ENCODE results near the gene HNRNPH1.
"Not testable (repeated sequence)": the region's sequence is repeated elsewhere in the genome, so short reads cannot be mapped to it uniquely, and the experiment has no call there.

Gene HNRNPH1

DNA sequence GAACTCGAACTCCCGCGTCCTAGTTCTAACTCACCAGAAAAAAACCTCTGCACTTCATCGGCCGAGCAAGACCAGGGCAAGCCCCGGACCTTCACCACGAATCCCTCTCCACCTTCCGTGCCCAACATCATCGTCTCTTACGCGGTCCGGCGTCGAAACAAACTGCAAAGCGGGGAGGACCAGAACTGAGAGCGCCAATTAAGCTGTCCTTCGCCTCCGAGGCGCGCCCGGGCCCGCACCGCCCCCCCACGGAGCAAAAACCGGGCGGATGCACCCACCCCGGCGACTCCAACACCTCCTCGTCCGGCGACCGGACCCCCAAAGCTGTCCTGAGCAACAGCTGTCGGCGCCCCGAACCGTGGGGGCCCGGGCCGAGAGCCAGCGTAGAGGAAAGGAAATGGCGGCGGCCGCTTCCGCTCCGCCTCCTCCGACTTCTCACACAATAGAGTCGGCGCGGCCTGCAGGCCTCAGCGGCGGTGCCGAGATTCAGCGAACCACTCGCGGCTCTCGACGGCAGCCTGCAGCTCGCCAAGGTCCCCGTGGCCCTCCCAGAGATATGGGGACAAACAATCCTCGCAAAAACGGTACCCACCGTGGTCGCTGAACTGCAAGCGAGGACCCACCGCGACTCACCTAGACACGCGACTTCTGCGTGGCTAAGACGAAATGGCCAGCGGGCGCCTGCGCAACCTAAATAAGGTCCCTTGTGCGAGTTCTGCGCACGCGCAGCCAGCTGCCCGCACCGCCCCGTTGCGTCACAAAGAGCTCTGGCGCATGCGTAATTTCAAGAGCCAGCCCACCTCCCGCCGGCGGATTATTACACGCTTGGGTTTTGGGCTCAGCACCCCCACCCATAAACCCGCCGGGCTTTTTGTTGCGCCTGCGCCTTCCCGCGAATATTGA lies at the start of gene HNRNPH1:
HNRNPH1 (minus strand) TSS at position 669 of the 903 bp plus-strand sequence; CDS start at position 131, 538 bp downstream.
- Histone ChIP-seq H3K36me3 (ENCODE audit: control insufficient read depth, insufficient read depth, low read length, severe bottlenecking) (peaks cover 43% of the 10 kb centered on the region), H3K4me3 (ENCODE audit: low read length) (peak within 1 kb of the TSS; percentile 99), H3K9me3 (ENCODE audit: control insufficient read depth, low read length) (no peaks in the 10 kb centered on the region), H3K4me1 (ENCODE audit: control insufficient read depth, insufficient read depth, low read length) (peaks cover 48% of the 10 kb centered on the region), H3K9ac (ENCODE audit: low read length) (peak within 1 kb of the TSS; percentile 100), H3K27me3 (replicated peaks; ENCODE audit: control insufficient read depth, insufficient read depth, low read length) (no peaks in the 10 kb centered on the region)
- DNase-seq (ENCODE audit: low read depth) = peak; percentile 100

- Histone ChIP-seq H3K4me3 (ENCODE audit: low read length) (no peak overlapping the region), H3K9ac (ENCODE audit: low read length) (no peak overlapping the region), H3K4me1 (ENCODE audit: control insufficient read depth, insufficient read depth, low read length) (no peaks in the 10 kb centered on the region), H3K9me3 (ENCODE audit: control insufficient read depth, low read length) (no peaks in the 10 kb centered on the region), H3K36me3 (ENCODE audit: control insufficient read depth, insufficient read depth, low read length, severe bottlenecking) (peaks cover 12% of the 10 kb centered on the region), H3K27me3 (replicated peaks; ENCODE audit: control insufficient read depth, insufficient read depth, low read length) (no peaks in the 10 kb centered on the region)
- peak; percentile 68 for DNase-seq (ENCODE audit: low read depth)
Measured at GRCh38 chr5:179668391-179668790, 44.9 kb upstream of the HNRNPH1 start.

DNA sequence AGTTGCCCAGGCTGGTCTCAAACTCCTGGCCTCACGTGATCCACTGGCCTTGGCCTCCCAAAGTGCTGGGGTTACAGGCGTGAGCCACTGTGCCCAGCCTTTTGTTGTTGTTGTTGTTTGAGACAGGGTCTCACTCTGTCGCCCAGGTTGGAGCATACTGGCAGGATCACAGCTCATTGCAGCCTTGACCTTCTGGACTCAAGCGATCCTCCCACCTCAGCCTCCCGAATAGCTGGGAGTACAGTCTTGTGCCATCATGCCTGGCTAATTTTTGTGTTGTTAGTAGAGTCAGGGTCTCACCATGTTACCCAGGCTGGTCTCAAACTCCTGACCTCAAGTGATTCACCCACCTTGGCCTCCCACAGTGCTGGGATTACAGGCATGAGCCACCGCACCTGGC lies 38.2 kb upstream of the HNRNPH1 start:
- not testable (repeated sequence) for H3K9ac ChIP-seq (ENCODE audit: low read length); H3K27me3 ChIP-seq (replicated peaks; ENCODE audit: control insufficient read depth, insufficient read depth, low read length); H3K9me3 ChIP-seq (ENCODE audit: control insufficient read depth, low read length); H3K4me1 ChIP-seq (ENCODE audit: control insufficient read depth, insufficient read depth, low read length); H3K4me3 ChIP-seq (ENCODE audit: low read length); DNase-seq (ENCODE audit: low read depth)
- peaks cover 12% of the 10 kb centered on the region for H3K36me3 ChIP-seq (ENCODE audit: control insufficient read depth, insufficient read depth, low read length, severe bottlenecking)

- Histone ChIP-seq H3K9ac (ENCODE audit: low read length) (peak overlapping the region; percentile 76), H3K4me3 (ENCODE audit: low read length) (peak overlapping the region; percentile 81)
- not testable (repeated sequence) for H3K36me3 ChIP-seq (ENCODE audit: control insufficient read depth, insufficient read depth, low read length, severe bottlenecking); H3K4me1 ChIP-seq (ENCODE audit: control insufficient read depth, insufficient read depth, low read length); H3K9me3 ChIP-seq (ENCODE audit: control insufficient read depth, low read length); H3K27me3 ChIP-seq (replicated peaks; ENCODE audit: control insufficient read depth, insufficient read depth, low read length)
- DNase-seq (ENCODE audit: low read depth) = peak; percentile 80
Measured at GRCh38 chr5:179658179-179658856, 34.8 kb upstream of the HNRNPH1 start.

GRCh38 chr5:179657302-179658178 lies 34.1 kb upstream of the HNRNPH1 start:
- not testable (repeated sequence) for H3K9ac ChIP-seq (ENCODE audit: low read length); DNase-seq (ENCODE audit: low read depth); H3K9me3 ChIP-seq (ENCODE audit: control insufficient read depth, low read length); H3K27me3 ChIP-seq (replicated peaks; ENCODE audit: control insufficient read depth, insufficient read depth, low read length); H3K36me3 ChIP-seq (ENCODE audit: control insufficient read depth, insufficient read depth, low read length, severe bottlenecking); H3K4me1 ChIP-seq (ENCODE audit: control insufficient read depth, insufficient read depth, low read length); H3K4me3 ChIP-seq (ENCODE audit: low read length)

- DNase-seq (ENCODE audit: low read depth); H3K9ac ChIP-seq (ENCODE audit: low read length); H3K9me3 ChIP-seq (ENCODE audit: control insufficient read depth, low read length); H3K36me3 ChIP-seq (ENCODE audit: control insufficient read depth, insufficient read depth, low read length, severe bottlenecking); H3K4me1 ChIP-seq (ENCODE audit: control insufficient read depth, insufficient read depth, low read length); H3K27me3 ChIP-seq (replicated peaks; ENCODE audit: control insufficient read depth, insufficient read depth, low read length); H3K4me3 ChIP-seq (ENCODE audit: low read length): not testable (repeated sequence)
Measured at GRCh38 chr5:179653135-179653534, 29.7 kb upstream of the HNRNPH1 start.

DNA sequence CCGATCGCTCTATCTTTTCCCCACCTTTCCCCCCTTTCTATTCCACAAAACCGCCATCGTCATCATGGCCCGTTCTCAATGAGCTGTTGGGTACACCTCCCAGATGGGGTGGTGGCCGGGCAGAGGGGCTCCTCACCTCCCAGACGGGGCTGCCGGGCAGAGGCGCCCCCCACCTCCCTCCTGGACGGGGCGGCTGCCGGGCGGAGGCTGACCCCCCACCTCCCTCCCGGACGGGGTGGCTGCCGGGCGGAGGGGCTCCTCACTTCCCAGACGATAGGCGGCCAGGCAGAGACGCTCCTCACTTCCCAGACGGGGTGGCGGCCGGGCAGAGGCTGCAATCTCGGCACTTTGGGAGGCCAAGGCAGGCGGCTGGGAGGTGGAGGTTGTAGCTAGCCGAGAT lies 26.8 kb upstream of the HNRNPH1 start:
- not testable (repeated sequence) for H3K4me3 ChIP-seq (ENCODE audit: low read length); H3K27me3 ChIP-seq (replicated peaks; ENCODE audit: control insufficient read depth, insufficient read depth, low read length); H3K4me1 ChIP-seq (ENCODE audit: control insufficient read depth, insufficient read depth, low read length); DNase-seq (ENCODE audit: low read depth); H3K9ac ChIP-seq (ENCODE audit: low read length); H3K9me3 ChIP-seq (ENCODE audit: control insufficient read depth, low read length); H3K36me3 ChIP-seq (ENCODE audit: control insufficient read depth, insufficient read depth, low read length, severe bottlenecking)

- not testable (repeated sequence) for H3K4me3 ChIP-seq (ENCODE audit: low read length); H3K36me3 ChIP-seq (ENCODE audit: control insufficient read depth, insufficient read depth, low read length, severe bottlenecking); H3K9ac ChIP-seq (ENCODE audit: low read length); DNase-seq (ENCODE audit: low read depth); H3K27me3 ChIP-seq (replicated peaks; ENCODE audit: control insufficient read depth, insufficient read depth, low read length); H3K4me1 ChIP-seq (ENCODE audit: control insufficient read depth, insufficient read depth, low read length); H3K9me3 ChIP-seq (ENCODE audit: control insufficient read depth, low read length)
Measured at GRCh38 chr5:179649166-179649703, 25.8 kb upstream of the HNRNPH1 start.

GRCh38 chr5:179648410-179648809 lies 24.9 kb upstream of the HNRNPH1 start:
- Histone ChIP-seq H3K4me3 (ENCODE audit: low read length) (no peak overlapping the region), H3K4me1 (ENCODE audit: control insufficient read depth, insufficient read depth, low read length) (no peaks in the 10 kb centered on the region), H3K9ac (ENCODE audit: low read length) (no peak overlapping the region), H3K9me3 (ENCODE audit: control insufficient read depth, low read length) (no peaks in the 10 kb centered on the region), H3K27me3 (replicated peaks; ENCODE audit: control insufficient read depth, insufficient read depth, low read length) (peaks cover 4% of the 10 kb centered on the region), H3K36me3 (ENCODE audit: control insufficient read depth, insufficient read depth, low read length, severe bottlenecking) (no peaks in the 10 kb centered on the region)
- DNase-seq (ENCODE audit: low read depth) = no peak

GRCh38 chr5:179644766-179645165 lies 21.3 kb upstream of the HNRNPH1 start:
- not testable (repeated sequence) for H3K36me3 ChIP-seq (ENCODE audit: control insufficient read depth, insufficient read depth, low read length, severe bottlenecking); H3K4me1 ChIP-seq (ENCODE audit: control insufficient read depth, insufficient read depth, low read length); H3K9me3 ChIP-seq (ENCODE audit: control insufficient read depth, low read length); H3K27me3 ChIP-seq (replicated peaks; ENCODE audit: control insufficient read depth, insufficient read depth, low read length); DNase-seq (ENCODE audit: low read depth); H3K4me3 ChIP-seq (ENCODE audit: low read length); H3K9ac ChIP-seq (ENCODE audit: low read length)

Data from adipocyte (in vitro differentiated cells).